Pancreas (tissue), 10 donors: ENCODE measurements around the gene ANKRD34A. TPM values are rescaled to one million over a fixed set of nuclear protein-coding genes. Genes with fewer than 3 reads are reported as not detected.
"Not testable (repeated sequence)": the region's sequence is repeated elsewhere in the genome, so short reads cannot be mapped to it uniquely, and the experiment has no call there.

ENCODE experiments used
- ATAC-seq, 4 donors: fragments of 200-7000 bp; cut with Tn5 transposase; one replicate each; pipeline versions ENCODE4 v1.8.0 to v1.9.1; 2020; ENCODE audit warnings: mild to moderate bottlenecking in 4 of 4, moderate library complexity in 4 of 4
- DNase-seq, 6 donors: peaks; one replicate each; pipeline ENCODE4 v3.0.0-alpha.2; 2020
- FAIRE-seq: peaks from 2 replicates; lab custom pipeline; 2012; peaks lifted over from hg19 to GRCh38; lab: Jason Lieb, UNC
- H3K27ac ChIP-seq, 4 donors: fragments of 200-600 bp; sonication (generic); 1 replicate in 3 of 4; 2 replicates in 1 of 4; pipeline versions ENCODE4 v1.5.0 to v1.8.0; 2020
- H3K27me3 ChIP-seq, 4 donors: fragments of 200-600 bp; one replicate each; pipeline ENCODE4 v1.8.0; 2021
- H3K36me3 ChIP-seq, 3 donors: fragments of 200-600 bp; sonication (generic) in 1 of 3; one replicate each; pipeline versions ENCODE4 v1.5.0 to v1.8.0; 2020 to 2021
- H3K4me1 ChIP-seq, 3 donors: fragments of 200-600 bp; one replicate each; pipeline ENCODE4 v1.8.0; 2021
- H3K4me3 ChIP-seq, 4 donors: fragments of 200-600 bp; sonication (generic) in 2 of 4; one replicate each; pipeline versions ENCODE4 v1.5.0 to v1.8.0; 2020 to 2021
- H3K9me3 ChIP-seq, 4 donors: fragments of 200-600 bp; one replicate each; pipeline ENCODE4 v1.8.0; 2021
- WGBS, 2 donors: extraction: QIAGEN DNeasy Blood & Tissue Kit; methylation state at CpG; one replicate each; pipeline ENCODE4 v1.1.7; 2013; 5-methylcytosine and 5-hydroxymethylcytosine counted together
- intact Hi-C, 3 donors: fragments of 100-400 bp; cut with DNase I; formaldehyde crosslinking; loops; one replicate each; pipeline versions ENCODE4 v1.11.1 to v1.14.2; 2022
- polyA plus RNA-seq, 2 donors: library from polyadenylated mRNA; stranded (reverse); fragments of 200-250 nt; gene quantifications; one replicate each; pipeline ENCODE4 v1.2.3, GENCODE V29; 2013
- total RNA-seq, 6 donors: library from RNA; stranded (reverse); fragmentation: NEBNext Ultra II Directional in 4 of 6; extraction: Animal tissue kit (Norgen Biotek cat#: 25700) in 4 of 6; gene quantifications; one replicate each; pipeline versions ENCODE4 v1.2.1 to v1.2.4, GENCODE V29; 2021 to 2023
- TF ChIP-seq, protein P1 (sequence below), 4 donors: fragments of 200-600 bp; sonication (generic) in 3 of 4; IDR thresholded peaks; one replicate each; pipeline versions ENCODE4 v1.5.0 to v1.8.0; 2021; ENCODE audit warnings: antibody characterized with exemption in 4 of 4
- donor health status: healthy with polysubstance abuse.
- donor health status: DM: no; HTN: no; CAD: no; lungs with moderate emphysema.
- donor health status: DM: no; HTN: no; CAD: no.
- donor health status: control.
- donor health status: control.
- donor health status: Bipolar disorder and iron deficiency.
- donor health status: DM: yes; HTN: yes; CAD: no.
- donor health status: DM: no; HTN: no; CAD: no.
- donor health status: DM: no; HTN: no; CAD: no.
- donor health status: DM: yes; HTN: yes; CAD: no.

Gene ANKRD34A
- total and polyA plus RNA-seq, 8 donors, result 0.04 to 0.38 (median 0.23) TPM

GRCh38 chr1:145926686-145927062 is 37.7 kb downstream of the ANKRD34A start:
- peak overlapping the region; percentile 42 to 63 (median 57) for H3K4me3 ChIP-seq
- H3K9me3 ChIP-seq, result no peaks in the 10 kb centered on the region
- TF ChIP-seq, protein P1, sequence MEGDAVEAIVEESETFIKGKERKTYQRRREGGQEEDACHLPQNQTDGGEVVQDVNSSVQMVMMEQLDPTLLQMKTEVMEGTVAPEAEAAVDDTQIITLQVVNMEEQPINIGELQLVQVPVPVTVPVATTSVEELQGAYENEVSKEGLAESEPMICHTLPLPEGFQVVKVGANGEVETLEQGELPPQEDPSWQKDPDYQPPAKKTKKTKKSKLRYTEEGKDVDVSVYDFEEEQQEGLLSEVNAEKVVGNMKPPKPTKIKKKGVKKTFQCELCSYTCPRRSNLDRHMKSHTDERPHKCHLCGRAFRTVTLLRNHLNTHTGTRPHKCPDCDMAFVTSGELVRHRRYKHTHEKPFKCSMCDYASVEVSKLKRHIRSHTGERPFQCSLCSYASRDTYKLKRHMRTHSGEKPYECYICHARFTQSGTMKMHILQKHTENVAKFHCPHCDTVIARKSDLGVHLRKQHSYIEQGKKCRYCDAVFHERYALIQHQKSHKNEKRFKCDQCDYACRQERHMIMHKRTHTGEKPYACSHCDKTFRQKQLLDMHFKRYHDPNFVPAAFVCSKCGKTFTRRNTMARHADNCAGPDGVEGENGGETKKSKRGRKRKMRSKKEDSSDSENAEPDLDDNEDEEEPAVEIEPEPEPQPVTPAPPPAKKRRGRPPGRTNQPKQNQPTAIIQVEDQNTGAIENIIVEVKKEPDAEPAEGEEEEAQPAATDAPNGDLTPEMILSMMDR (IDR thresholded peaks at IDR 0.05), result no peak
- peaks cover 5 to 7% (median 6%) of the 10 kb centered on the region in 3 donors for H3K4me1 ChIP-seq
- ATAC-seq (peak in 2 of 4 donors; percentile 2 to 3), DNase-seq (no peak), FAIRE-seq (no peak)
- H3K27ac ChIP-seq, result peak overlapping the region; percentile 58 to 95 (median 84)
- H3K27me3 ChIP-seq, result no peaks in the 10 kb centered on the region
- WGBS, 2 donors, result 3 to 4% methylated on average over 19 of the region's 19 CpGs
- intact Hi-C loops, result no loop called here
- H3K36me3 ChIP-seq, result peaks cover 0 to 3% (median 0%) of the 10 kb centered on the region in 3 donors

- intact Hi-C loops, result no loop called here
- ATAC-seq, result no peak
- Histone ChIP-seq H3K4me3 (no peak overlapping the region), H3K4me1 (peaks cover 7 to 16% (median 12%) of the 10 kb centered on the region in 3 donors), H3K27me3 (no peaks in the 10 kb centered on the region), H3K27ac (no peak overlapping the region), H3K9me3 (no peaks in the 10 kb centered on the region), H3K36me3 (peaks cover 0 to 3% (median 0%) of the 10 kb centered on the region in 3 donors)
- WGBS, 2 donors, result 78% methylated on average over 2 of the region's 2 CpGs
- TF ChIP-seq, protein P1 (IDR thresholded peaks at IDR 0.05), result no peak
- DNase-seq, result no peak
- no peak for FAIRE-seq
These were observed 42.1 kb downstream of the ANKRD34A start for GRCh38 chr1:145922266-145922665.

- DNase-seq, H3K9me3 ChIP-seq, FAIRE-seq, H3K27ac ChIP-seq, intact Hi-C loops, ATAC-seq, H3K27me3 ChIP-seq, H3K36me3 ChIP-seq: not testable (repeated sequence)
- Histone ChIP-seq H3K4me1 (peaks cover 0 to 13% (median 6%) of the 10 kb centered on the region in 3 donors), H3K4me3 (peak overlapping the region in 2 of 4 donors; percentile 62 to 96)
- WGBS, 2 donors, result 89 to 95% methylated on average over 2 of the region's 4 CpGs
These were observed 44.1 kb downstream of the ANKRD34A start for GRCh38 chr1:145920297-145920696.

GRCh38 chr1:145918992-145919939 is 45.1 kb downstream of the ANKRD34A start:
- peak; percentile 59 to 93 (median 76) for DNase-seq
- intact Hi-C loops, result no loop called here
- peak overlapping the region; percentile 62 to 96 (median 87) for H3K4me3 ChIP-seq
- TF ChIP-seq, protein P1 (IDR thresholded peaks at IDR 0.05), result no peak
- peak; percentile 62 to 93 (median 82) for ATAC-seq
- H3K27me3 ChIP-seq, result no peaks in the 10 kb centered on the region
- H3K27ac ChIP-seq, result peak overlapping the region; percentile 59 to 88 (median 76)
- peaks cover 0 to 3% (median 3%) of the 10 kb centered on the region in 3 donors for H3K36me3 ChIP-seq
- FAIRE-seq, result no peak
- no peaks in the 10 kb centered on the region for H3K9me3 ChIP-seq
- WGBS, 2 donors, result 0 to 3% methylated on average over 33 of the region's 33 CpGs
- H3K4me1 ChIP-seq, result peaks cover 0 to 13% (median 6%) of the 10 kb centered on the region in 3 donors

DNA sequence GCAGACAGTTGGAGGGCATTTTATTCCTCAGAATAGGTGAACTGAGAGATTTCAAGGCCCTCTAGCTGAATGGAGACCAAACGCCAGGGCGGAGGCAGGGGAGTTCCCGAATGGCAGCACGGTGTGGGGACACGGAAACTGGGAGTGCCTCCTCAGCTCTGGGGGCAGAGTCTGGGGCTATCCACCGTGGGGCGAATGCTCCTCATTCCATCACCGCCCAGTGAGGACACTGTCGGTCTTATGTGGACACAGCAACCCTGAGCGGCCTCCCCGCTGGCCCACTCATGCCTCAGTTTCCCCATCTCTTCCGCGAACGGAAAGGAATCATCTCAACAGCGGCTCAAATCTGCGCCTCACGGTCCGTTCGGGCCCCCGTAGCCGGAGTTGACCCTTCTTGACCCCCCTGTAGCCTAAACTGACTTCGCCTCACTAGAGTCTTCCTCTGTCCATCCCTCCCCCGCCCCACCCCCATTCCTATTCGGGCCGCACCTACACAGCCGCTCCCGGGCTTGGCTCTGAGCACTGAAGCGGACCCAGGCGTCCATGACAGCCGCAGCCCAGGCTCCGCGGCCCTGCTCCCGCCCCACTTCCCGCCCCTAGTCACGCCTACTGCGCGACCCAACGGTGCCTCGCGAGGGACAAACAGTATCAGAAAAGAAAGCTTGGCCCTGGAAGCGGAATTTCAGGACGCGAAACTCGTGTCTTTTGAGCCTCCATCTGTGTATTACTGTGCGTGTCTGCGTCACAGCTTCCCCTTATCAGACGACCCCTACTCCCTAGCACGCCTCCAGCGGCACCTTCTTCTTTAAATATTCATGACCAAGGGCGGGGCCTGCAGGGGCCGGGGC is 46.0 kb downstream of the ANKRD34A start, which contains the start of gene PEX11B:
Gene PEX11B, minus strand, starts transcription at position 574 of the 848 bp plus-strand sequence. Its CDS starts 29 bp downstream, at position 545.
- Histone ChIP-seq H3K4me3 (peak within 1 kb of the TSS; percentile 62 to 96 (median 87)), H3K36me3 (peaks cover 0 to 7% (median 0%) of the 10 kb centered on the region in 3 donors), H3K4me1 (peaks cover 0 to 13% (median 6%) of the 10 kb centered on the region in 3 donors), H3K27ac (peak within 1 kb of the TSS; percentile 59 to 88 (median 76)), H3K9me3 (no peaks in the 10 kb centered on the region), H3K27me3 (no peaks in the 10 kb centered on the region)
- TF ChIP-seq, protein P1 (IDR thresholded peaks at IDR 0.05), result no peak
- 0% methylated on average over 50 to 51 of the region's 51 CpGs for WGBS, 2 donors
- ATAC-seq, result peak; percentile 91 to 96 (median 92)
- intact Hi-C loops, result no loop called here
- no peak for FAIRE-seq
- DNase-seq, result peak; percentile 84 to 94 (median 89)
